Measurements from ENCODE around the gene CACNA1E.
A peak's percentile ranks its signal among the peaks of the same experiment; 100 is the strongest.

CACNA1E gene

GRCh38 chr1:181714428-181714827 is 231.1 kb downstream of the CACNA1E start:
- no peak for DNase-seq

- DNase-seq, result no peak
Measured at GRCh38 chr1:181718034-181718433, 234.7 kb downstream of the CACNA1E start.

GRCh38 chr1:181726320-181727012 is 243.1 kb downstream of the CACNA1E start:
- no peak for DNase-seq

- DNase-seq, result no peak
Measured at GRCh38 chr1:181730606-181731005, 247.3 kb downstream of the CACNA1E start.

- DNase-seq, result no peak
Measured at GRCh38 chr1:181732218-181732990, 249.1 kb downstream of the CACNA1E start.

- no peak for DNase-seq
Measured at GRCh38 chr1:181733486-181733885, 250.2 kb downstream of the CACNA1E start.

GRCh38 chr1:181737056-181737455 is 253.7 kb downstream of the CACNA1E start:
- DNase-seq, result no peak

GRCh38 chr1:181739214-181739613 is 255.9 kb downstream of the CACNA1E start:
- DNase-seq, result no peak

- DNase-seq, result peak; percentile 33
Measured at GRCh38 chr1:181742426-181742825, 259.1 kb downstream of the CACNA1E start.

GRCh38 chr1:181743878-181744312 is 260.6 kb downstream of the CACNA1E start:
- DNase-seq, result no peak

- DNase-seq, result no peak
Measured at GRCh38 chr1:181746224-181746623, 262.9 kb downstream of the CACNA1E start.

- no peak for DNase-seq
Measured at GRCh38 chr1:181748013-181748412, 264.7 kb downstream of the CACNA1E start.

- DNase-seq, result no peak
Measured at GRCh38 chr1:181754103-181754502, 270.8 kb downstream of the CACNA1E start.

GRCh38 chr1:181759481-181759880 is 276.2 kb downstream of the CACNA1E start:
- DNase-seq, result no peak

- DNase-seq, result no peak
Measured at GRCh38 chr1:181763736-181764135, 280.4 kb downstream of the CACNA1E start.

- no peak for DNase-seq
Measured at GRCh38 chr1:181765451-181766026, 282.2 kb downstream of the CACNA1E start.

- DNase-seq, result no peak
Measured at GRCh38 chr1:181767001-181767708, 283.8 kb downstream of the CACNA1E start.

- no peak for DNase-seq
Measured at GRCh38 chr1:181768211-181768929, 285.1 kb downstream of the CACNA1E start.

- no peak for DNase-seq
Measured at GRCh38 chr1:181768930-181769280, 285.6 kb downstream of the CACNA1E start.

- no peak for DNase-seq
Measured at GRCh38 chr1:181769846-181770245, 286.5 kb downstream of the CACNA1E start.

- no peak for DNase-seq
Measured at GRCh38 chr1:181772714-181773113, 289.4 kb downstream of the CACNA1E start.

- no peak for DNase-seq
Measured at GRCh38 chr1:181776044-181776443, 292.7 kb downstream of the CACNA1E start.

GRCh38 chr1:181777286-181777685 is 294.0 kb downstream of the CACNA1E start:
- no peak for DNase-seq
